SH-SY5Y (cell line): ENCODE results near the gene ACBD7.

ENCODE experiments used
- GATA2 ChIP-seq: IDR thresholded peaks from 2 replicates; pipeline ENCODE4 v1.6.1; 2011; ENCODE audit warnings: mild to moderate bottlenecking, low read depth, low read length
- GATA3 ChIP-seq: IDR thresholded peaks from 2 replicates; pipeline ENCODE4 v1.6.1; 2011; ENCODE audit warnings: low read depth, mild to moderate bottlenecking, low read length, moderate library complexity

GRCh38 chr10:15121707-15122106, 33.1 kb upstream of the ACBD7 start:
- TF ChIP-seq GATA3 (no peak), GATA2 (no peak)
